Astrocyte (in vitro differentiated cells and primary cell): ENCODE measurements around the gene TMEM120B.

ENCODE experiments used
- EZH2 ChIP-seq: IDR thresholded peaks from 2 replicates; pipeline ENCODE4 v1.6.1; 2012; ENCODE audit warnings: mild to moderate bottlenecking, low read length, inconsistent platforms; ENCODE audit not compliant: insufficient read depth
- TF ChIP-seq, protein P1 (sequence below): IDR thresholded peaks from 2 replicates; pipeline ENCODE4 v1.5.1; 2011; ENCODE audit warnings: low read depth, mild to moderate bottlenecking, inconsistent platforms, low read length, moderate library complexity; ENCODE audit not compliant: insufficient read depth

DNA sequence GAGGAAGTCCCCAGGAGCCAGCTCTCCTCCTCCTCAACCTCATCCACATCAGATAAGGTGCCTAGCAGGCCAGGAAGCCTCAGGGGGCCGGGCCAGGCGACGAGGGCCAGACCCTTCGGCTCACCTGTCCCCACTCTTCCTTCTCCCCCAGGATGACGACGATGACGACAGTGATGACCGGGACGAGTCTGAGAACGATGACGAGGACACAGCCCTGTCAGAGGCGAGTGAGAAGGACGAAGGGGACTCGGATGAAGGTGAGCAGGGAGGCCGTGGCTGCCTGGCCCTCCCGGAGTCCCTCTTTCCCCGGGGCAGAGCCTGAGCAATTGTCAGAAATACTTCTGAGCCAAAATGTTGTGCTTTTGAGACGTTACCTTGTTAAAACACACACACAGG, 105.1 kb downstream of the TMEM120B start:
- TF ChIP-seq, protein P1, sequence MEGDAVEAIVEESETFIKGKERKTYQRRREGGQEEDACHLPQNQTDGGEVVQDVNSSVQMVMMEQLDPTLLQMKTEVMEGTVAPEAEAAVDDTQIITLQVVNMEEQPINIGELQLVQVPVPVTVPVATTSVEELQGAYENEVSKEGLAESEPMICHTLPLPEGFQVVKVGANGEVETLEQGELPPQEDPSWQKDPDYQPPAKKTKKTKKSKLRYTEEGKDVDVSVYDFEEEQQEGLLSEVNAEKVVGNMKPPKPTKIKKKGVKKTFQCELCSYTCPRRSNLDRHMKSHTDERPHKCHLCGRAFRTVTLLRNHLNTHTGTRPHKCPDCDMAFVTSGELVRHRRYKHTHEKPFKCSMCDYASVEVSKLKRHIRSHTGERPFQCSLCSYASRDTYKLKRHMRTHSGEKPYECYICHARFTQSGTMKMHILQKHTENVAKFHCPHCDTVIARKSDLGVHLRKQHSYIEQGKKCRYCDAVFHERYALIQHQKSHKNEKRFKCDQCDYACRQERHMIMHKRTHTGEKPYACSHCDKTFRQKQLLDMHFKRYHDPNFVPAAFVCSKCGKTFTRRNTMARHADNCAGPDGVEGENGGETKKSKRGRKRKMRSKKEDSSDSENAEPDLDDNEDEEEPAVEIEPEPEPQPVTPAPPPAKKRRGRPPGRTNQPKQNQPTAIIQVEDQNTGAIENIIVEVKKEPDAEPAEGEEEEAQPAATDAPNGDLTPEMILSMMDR: no peak
- no peak for TF ChIP-seq EZH2
